NCI-H446 (cell line): ENCODE measurements around the gene FN1.

Source experiments
- DNase-seq, 2 experiments: peaks; one replicate each; lab custom pipeline; 2025; lab: John Stamatoyannopoulos, UW

The FN1 gene

DNA sequence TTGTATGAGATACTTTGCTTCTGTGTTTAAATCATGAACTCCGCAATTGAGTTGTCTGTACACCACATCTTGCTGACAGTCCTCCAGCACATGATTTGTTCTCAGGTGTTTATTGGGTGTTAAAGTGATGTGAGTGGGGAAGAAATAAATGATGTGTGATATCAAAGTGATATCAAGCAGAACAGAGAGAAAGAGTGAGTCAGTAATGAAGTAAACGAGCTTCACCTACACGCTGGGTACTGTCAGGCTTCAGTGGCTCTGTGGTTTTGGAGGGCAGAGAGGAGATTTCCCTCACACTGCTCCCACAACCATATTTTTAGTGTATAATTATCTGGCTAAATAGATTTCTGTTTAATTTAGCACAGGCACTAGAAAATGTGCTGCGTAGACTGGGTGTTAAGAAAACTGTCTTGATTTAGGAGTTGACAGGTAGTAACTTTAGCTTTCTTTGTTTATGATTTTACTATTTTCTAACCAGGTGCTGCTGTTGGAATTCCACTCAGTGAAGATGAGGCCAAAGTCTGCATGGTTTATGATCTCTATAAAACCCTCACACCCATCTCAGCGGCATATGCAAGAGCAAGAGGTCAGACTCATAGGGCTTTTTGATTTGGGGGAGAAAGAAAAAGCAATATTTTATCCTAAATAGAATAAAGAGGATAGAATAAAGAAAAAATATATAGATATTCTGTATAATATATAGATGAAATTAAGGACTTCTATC lies 102.8 kb downstream of the FN1 start:
- DNase-seq = no peak

DNA sequence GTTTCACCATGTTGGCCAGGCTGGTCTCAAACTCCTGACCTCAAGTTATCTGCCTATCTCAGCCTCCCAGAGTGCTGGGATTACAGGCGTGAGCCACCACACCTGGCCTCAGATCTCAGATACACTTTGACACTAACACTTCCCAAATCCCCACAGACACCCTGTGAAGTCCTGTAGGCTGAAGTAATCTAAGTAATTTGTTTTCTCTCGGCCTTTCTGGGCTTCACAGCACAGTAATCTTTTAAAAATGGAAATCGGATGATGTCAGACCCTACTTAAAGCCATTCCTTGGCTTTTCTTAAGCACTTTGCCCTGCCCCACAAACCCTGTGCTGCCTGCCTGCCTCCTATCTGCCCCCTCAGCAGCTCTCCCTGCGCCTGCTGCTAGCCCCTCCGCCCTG lies 107.8 kb downstream of the FN1 start:
- no peak for DNase-seq

DNA sequence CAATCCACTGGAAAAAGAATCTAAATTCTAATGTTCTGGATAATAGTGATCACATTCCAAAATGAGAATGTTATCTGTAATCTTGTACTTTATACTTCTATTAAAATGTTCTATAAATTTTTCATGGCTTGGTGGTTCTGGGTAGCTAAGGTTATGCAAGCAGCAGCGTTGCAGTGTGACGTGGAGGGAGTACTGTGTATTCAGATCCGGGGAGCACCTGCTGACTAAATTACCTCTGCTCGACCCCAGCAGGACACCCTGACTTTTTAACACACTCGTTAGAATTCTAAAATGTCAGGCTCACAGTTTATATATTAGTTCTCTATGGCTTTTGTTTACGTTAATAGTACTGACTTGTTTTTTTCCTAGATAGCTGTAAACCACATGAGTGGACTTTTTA lies 111.1 kb downstream of the FN1 start:
- no peak for DNase-seq

DNA sequence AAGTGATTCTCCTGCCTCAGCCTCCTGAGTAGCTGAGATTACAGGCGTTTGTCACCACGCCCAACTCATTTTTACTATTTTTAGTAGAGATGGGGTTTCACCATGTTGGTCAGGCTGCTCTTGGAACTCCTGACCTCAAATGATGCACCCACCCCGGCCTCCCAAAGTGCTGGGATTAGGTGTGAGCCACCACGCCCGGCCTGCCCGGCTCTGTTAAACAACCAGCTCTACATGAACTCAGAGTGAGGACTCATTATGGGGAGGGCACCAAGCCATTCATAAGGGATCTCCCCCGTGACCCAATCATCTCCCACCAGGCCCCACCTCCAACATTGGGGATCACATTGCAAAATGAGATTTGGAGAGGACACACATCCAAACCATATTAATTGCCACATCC lies 115.2 kb downstream of the FN1 start:
- DNase-seq = no peak

DNA sequence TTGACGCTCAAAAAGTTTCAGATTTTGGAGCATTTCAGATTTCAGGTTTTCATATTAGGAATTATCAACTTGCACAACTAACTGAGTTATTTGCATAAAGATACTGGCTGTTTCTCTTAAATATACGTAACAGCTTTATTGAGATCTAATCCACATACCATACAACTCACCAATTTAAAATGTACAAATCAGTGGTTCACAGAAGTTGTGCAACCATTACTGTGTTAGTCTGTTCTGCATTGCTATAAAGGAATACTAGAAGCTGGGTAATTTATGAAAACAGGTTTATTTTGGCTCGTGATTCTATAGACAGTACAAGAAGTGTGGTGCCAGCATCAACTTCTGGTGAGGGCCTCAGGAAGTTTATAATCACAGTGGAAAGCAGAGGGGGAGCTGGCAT lies 115.8 kb downstream of the FN1 start:
- DNase-seq = no peak

DNA sequence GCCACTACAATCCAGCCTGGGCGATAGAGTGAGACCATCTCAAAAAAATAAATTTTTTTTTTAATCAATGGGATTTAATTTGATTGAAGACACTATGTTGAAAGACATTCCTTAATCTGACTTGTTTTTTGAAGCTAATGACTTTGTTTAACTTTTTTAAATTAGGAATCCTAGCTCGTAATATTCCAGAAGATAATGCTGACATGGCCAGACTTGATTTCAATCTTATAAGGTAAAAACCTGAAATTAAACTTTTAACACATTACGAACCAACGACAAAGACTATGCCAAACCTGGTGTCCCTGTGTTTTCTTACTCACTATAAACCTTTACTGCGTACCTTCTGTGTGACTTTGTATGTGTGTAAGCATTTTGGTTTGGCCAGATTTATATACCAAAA lies 116.4 kb downstream of the FN1 start:
- no peak for DNase-seq

DNA sequence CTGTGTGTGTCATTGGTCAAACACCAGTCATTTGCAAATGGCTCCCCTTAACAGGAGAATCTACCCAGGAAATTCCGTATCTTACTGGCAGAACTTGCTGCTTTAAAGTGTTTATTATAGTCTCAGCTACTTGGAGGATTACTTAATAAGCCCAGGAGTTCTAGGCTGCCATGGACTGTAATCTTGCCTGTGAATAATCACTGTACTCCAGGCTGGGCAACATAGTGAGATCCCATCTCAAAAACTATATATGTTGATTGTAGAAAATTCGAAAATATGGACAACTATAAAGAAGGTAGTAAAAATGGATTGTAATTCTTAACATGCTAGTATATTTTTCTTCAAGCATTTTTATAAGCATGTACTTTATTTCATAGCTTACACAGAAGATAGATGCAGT lies 119.5 kb downstream of the FN1 start:
- no peak for DNase-seq

DNA sequence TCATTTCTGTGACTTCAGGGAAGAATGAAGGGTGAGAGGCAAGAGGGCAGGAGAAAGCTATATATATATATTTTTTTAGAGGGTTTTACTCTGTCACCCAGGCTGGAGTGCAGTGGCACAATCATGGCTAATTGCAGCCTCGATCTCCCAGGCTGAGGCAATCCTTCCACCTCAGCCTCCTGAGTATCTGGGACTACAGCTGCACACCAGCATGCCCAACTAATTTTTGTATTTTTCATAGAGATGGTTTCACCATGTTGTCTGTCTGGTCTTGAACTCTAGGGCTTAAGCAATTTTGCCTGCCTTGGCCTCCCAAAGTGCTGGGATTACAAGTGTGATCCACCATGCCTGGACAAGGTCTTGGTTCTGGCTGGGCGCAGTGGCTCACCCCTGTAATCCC lies 120.6 kb downstream of the FN1 start:
- DNase-seq = no peak

DNA sequence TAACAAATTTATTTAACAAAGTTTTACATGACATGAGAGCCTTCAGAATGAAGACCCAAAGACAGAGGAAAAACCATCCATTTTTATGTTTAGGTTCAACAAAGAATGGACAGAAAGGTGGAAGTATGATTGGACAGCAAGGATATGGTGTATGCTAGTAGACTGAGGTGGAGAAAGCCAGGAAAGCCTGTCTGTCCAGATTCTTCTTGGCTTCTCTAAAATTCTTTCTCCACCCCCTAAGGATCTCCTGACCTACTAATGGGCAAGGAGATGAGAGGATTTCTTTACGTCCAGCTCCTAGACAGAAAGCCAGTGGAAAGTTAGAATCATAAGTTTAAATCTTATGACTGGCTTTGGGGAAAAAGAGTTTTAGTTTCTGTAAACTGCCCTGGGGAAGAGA lies 121.0 kb downstream of the FN1 start:
- DNase-seq = no peak

DNA sequence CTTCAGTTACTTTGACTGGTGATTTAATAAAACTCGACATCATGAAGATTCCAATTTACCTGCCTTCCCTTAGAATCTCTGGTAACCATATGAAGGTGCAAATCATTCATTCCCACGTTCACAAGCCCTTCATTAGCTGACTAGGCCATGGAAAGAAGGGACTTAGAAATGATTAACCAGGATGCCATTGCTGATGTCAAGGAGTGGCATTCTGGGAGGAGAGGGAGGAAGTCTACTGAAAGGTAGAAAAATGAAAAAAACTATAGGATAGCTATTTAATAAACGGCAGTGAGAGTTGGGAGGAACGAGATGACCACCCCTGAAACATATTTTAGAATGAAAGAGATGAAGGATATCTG lies 122.6 kb downstream of the FN1 start:
- no peak for DNase-seq

DNA sequence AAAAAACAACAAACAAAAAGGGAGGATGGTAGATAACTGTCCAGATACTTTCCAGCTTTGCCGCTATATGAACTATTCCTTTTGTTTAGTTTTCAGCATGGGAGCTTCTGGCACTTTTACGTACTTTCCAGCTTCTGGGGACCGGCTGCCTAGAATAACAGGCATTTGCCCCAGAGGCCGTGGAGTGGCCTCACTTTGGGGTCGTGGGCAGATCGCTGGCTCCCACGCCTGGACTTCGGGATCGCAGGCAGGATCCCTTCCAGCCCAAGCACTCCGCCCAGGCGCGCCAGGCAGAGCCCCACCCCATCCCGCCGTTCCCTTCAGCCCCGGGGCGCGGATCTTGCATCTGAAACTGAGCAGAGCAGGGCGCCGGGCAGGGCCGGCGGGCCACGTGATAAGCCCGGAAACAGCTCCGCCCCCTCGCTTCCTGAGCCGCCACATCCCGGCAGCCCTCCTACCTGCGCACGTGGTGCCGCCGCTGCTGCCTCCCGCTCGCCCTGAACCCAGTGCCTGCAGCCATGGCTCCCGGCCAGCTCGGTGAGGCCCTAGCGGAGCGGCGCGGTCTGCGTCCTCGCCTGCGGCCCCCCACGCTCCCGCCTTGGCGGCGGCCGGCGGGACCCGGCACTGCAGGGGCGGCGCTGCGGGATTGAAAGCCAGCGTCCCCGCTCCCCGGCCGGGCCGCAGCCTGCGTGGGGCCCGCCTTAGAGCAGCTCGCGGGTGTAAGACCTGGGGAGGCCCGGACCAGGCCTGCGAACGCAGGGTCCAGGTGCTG lies 124.1 kb downstream of the FN1 start, which contains the start of gene ATIC:
Gene ATIC, plus strand, starts transcription at position 435 of the 772 bp plus-strand sequence. Its CDS starts 84 bp downstream, at position 519.
- peak; percentile 85 to 95 for DNase-seq

DNA sequence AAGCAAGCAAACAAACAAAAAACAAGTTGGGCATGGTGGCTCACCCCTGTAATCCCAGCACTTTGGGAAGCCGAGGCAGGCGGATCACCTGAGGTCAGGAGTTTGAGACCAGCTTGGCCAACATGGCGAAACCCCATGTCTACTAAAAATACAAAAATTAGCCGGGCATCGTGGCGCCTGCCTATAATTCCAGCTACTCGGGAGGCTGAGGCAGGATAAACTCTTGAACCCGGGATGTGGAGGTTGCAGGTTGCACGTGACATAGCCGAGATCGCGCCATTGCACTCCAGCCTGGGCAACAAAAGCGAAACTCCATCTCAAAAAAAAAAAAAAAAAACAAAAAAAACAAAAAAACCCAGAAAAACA lies 124.6 kb downstream of the FN1 start:
- peak in 1 of 2 experiments; percentile 10 for DNase-seq
